Tibial artery (tissue), 4 donors: ENCODE measurements around the gene CLK3.

Experiments used
- DNase-seq, 2 donors: peaks; one replicate each; pipeline ENCODE4 v3.0.0-alpha.2; 2019
- H3K27ac ChIP-seq, 2 donors: fragments of 200-600 bp; sonication (generic) in 1 of 2; 1 replicate in 1 of 2; 2 replicates in 1 of 2; pipeline ENCODE4 v1.5.1; 2018 to 2019; ENCODE audit warnings: mild to moderate bottlenecking in 1 of 2
- H3K27me3 ChIP-seq, 2 donors: fragments of 200-600 bp; sonication (generic) in 1 of 2; one replicate each; pipeline versions ENCODE4 v1.5.1 to v1.6.0; 2016 to 2019
- H3K36me3 ChIP-seq, 3 donors: fragments of 200-600 bp; sonication (generic) in 2 of 3; one replicate each; pipeline ENCODE4 v1.5.1; 2016 to 2019; ENCODE audit warnings: mild to moderate bottlenecking in 2 of 3
- H3K4me1 ChIP-seq, 4 donors: fragments of 200-600 bp; sonication (generic) in 2 of 4; 1 replicate in 3 of 4; 2 replicates in 1 of 4; pipeline ENCODE4 v1.5.1; 2016 to 2019
- H3K4me3 ChIP-seq, 2 donors: fragments of 200-600 bp; sonication (generic) in 1 of 2; 1 replicate in 1 of 2; 2 replicates in 1 of 2; pipeline ENCODE4 v1.5.1; 2018 to 2019; ENCODE audit warnings: mild to moderate bottlenecking in 2 of 2
- H3K9me3 ChIP-seq, 3 donors: fragments of 200-600 bp; sonication (generic) in 1 of 3; one replicate each; pipeline ENCODE4 v1.5.1; 2016 to 2019
- intact Hi-C: fragments of 100-400 bp; cut with DNase I; formaldehyde crosslinking; loops from one replicate; pipeline ENCODE4 v1.15.0; 2023; ENCODE audit warnings: low total_unique reads
- TF ChIP-seq, protein P1 (sequence below), 2 experiments: fragments of 200-600 bp in 1 of 2; fragments of 450-650 bp in 1 of 2; IDR thresholded peaks; one replicate each; pipeline ENCODE4 v1.5.1; 2017 to 2019; ENCODE audit warnings: antibody characterized with exemption in 2 of 2, mild to moderate bottlenecking in 1 of 2, moderate library complexity in 1 of 2

Gene CLK3

DNA sequence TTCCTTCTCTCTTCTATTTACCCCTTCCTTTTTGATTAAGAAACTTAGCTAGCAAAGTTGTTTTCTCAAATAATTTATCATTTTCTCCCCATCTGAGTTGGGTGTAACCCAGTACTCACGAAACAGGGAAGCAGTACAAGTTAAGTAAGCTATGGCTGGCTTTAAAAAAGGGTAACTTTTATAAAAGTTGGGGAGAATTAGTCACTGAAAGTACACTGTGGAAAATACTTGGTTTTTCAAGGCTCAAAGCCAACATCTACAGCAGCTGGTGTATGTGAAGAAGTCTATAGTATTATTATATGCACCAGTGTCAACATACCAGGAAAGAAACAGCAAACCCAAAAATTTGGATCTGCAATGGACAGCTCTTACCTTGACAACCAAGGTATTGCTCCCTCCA, 25.5 kb downstream of the CLK3 start:
- TF ChIP-seq, protein P1, sequence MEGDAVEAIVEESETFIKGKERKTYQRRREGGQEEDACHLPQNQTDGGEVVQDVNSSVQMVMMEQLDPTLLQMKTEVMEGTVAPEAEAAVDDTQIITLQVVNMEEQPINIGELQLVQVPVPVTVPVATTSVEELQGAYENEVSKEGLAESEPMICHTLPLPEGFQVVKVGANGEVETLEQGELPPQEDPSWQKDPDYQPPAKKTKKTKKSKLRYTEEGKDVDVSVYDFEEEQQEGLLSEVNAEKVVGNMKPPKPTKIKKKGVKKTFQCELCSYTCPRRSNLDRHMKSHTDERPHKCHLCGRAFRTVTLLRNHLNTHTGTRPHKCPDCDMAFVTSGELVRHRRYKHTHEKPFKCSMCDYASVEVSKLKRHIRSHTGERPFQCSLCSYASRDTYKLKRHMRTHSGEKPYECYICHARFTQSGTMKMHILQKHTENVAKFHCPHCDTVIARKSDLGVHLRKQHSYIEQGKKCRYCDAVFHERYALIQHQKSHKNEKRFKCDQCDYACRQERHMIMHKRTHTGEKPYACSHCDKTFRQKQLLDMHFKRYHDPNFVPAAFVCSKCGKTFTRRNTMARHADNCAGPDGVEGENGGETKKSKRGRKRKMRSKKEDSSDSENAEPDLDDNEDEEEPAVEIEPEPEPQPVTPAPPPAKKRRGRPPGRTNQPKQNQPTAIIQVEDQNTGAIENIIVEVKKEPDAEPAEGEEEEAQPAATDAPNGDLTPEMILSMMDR (IDR thresholded peaks at IDR 0.05) = no peak
- peaks cover 24 to 55% (median 34%) of the 10 kb centered on the region in 3 donors for H3K36me3 ChIP-seq

DNA sequence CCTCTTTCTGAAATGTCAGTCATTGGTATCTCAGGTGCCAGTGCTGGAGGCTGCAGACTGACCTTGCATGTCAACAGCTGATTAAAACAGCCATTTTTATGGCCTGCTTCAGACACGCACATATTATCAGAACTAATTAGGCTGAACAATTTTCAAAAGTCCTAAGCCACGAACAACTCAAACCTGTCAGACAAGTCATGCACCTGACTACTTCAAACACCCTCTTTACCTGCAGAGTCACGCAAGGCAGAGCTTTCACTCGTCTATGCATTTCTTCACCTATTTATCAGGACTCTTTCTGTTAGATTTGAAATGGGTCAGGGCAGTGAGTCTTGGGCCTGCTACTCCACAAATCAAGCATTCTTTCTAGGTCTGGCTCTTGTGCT, 26.7 kb downstream of the CLK3 start:
- no peak overlapping the region for H3K4me3 ChIP-seq
- H3K9me3 ChIP-seq = no peaks in the 10 kb centered on the region
- H3K27ac ChIP-seq = peak overlapping the region; percentile 40 to 46
- peaks cover 12 to 43% (median 22%) of the 10 kb centered on the region in 3 donors for H3K36me3 ChIP-seq
- TF ChIP-seq, protein P1 (IDR thresholded peaks at IDR 0.05) = no peak
- intact Hi-C loops = no loop called here
- H3K27me3 ChIP-seq = no peaks in the 10 kb centered on the region
- H3K4me1 ChIP-seq = peaks cover 0 to 32% (median 17%) of the 10 kb centered on the region in 4 donors
- DNase-seq = no peak

More for the DNA sequence above, 25.5 kb downstream of the CLK3 start:
- no peak overlapping the region for H3K4me3 ChIP-seq
- intact Hi-C loops = no loop called here
- no peak overlapping the region for H3K27ac ChIP-seq
- no peaks in the 10 kb centered on the region for H3K27me3 ChIP-seq
- no peak for DNase-seq
- H3K9me3 ChIP-seq = no peaks in the 10 kb centered on the region
- peaks cover 0 to 32% (median 17%) of the 10 kb centered on the region in 4 donors for H3K4me1 ChIP-seq

DNA sequence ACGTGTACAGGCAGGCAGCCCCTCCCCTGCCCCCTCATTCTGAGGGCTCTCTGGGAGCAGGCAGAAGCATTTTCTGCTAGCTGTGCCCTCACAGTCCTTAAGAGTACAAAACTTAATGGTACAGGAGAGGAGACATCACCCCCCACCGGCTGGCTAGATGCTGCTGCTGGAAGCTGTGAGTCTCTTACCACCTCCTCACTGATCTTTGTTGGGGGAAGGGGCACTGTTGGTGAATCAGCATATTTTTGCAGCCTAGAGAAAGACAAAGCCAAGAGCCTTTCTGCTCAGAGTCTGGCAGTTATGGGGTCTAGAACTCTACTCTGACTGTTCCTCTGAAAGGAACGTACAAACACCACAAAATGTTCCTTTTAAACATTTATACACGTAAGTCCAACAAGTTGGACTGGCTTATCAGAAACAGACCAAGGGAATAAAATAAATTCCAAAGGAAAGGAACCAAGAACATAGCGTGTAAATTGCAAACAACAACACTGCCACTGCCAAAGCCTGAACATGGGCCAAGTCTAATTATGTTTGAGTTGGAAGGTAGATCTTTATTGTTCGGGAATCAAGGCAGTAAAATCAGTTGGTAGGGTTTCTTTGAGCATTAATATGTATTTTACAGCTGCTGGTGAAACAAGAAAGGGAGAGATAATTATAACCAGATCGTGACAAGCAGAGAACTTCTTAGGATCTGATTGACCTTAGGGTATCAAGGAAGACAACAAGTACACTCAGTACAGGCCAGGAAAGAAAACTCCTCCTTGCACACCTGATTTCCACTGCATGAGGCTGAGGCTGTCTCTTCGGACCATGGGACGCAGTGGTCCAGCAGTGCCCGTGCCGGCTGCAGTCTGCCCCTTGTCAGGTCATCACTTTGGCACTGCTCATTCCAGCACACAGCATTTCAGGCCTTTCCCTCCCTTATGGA, 27.4 kb downstream of the CLK3 start:
- DNase-seq = no peak
- Histone ChIP-seq H3K9me3 (no peaks in the 10 kb centered on the region), H3K27me3 (no peaks in the 10 kb centered on the region), H3K4me1 (peaks cover 0 to 32% (median 17%) of the 10 kb centered on the region in 4 donors), H3K36me3 (peaks cover 10 to 41% (median 22%) of the 10 kb centered on the region in 3 donors), H3K4me3 (no peak overlapping the region), H3K27ac (peak overlapping the region; percentile 40 to 46)
- intact Hi-C loops = no loop called here
- TF ChIP-seq, protein P1 (IDR thresholded peaks at IDR 0.05) = no peak

DNA sequence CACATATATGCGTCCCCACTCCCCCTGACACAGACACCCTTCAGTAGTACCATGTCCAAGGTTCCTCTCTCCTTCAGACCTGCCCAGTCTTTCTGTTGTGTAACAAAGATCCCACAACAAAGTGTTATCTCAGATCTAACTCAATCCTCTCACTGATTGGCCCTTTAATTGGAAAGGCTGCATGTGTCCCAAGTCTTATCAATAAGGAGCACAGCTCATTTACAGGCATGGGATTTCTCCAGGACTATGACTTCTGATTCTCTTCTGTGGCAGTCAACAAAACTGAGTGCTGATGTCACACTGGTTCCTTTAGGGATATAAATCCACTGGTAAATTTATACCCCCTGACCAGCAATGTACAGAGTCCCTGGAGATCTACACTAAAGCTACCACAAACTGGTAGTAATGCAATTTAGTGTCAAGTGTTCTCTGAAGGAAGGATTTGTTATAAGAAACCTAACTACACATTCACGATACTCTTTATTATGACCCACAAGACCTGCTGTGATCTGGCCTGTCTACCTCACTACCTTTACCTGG, 28.1 kb downstream of the CLK3 start:
- DNase-seq = no peak
- intact Hi-C loops = no loop called here
- TF ChIP-seq, protein P1 (IDR thresholded peaks at IDR 0.05) = no peak
- Histone ChIP-seq H3K4me3 (no peak overlapping the region), H3K4me1 (peaks cover 0 to 32% (median 17%) of the 10 kb centered on the region in 4 donors), H3K36me3 (peaks cover 10 to 35% (median 17%) of the 10 kb centered on the region in 3 donors), H3K27me3 (no peaks in the 10 kb centered on the region), H3K27ac (peak overlapping the region; percentile 40 to 46), H3K9me3 (no peaks in the 10 kb centered on the region)

DNA sequence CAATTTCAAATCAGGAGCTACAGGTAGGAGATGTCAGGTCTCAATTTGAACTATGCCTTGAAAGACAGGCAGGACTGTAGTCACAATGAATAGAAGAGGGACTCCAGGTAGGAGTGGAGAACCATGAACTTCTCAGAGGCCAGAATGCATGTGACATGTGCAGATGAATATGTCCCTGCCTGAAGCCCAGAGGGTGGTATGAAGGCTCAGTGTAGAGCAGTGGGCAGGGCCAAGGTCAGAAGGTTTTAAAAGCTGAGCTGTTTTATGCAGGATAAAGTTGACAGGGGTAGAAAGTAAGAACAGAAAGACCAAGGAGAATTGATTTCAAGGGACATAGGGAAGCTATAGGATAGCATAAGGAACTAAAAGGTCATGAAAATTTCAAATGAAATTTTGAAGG, 30.8 kb downstream of the CLK3 start:
- no peaks in the 10 kb centered on the region for H3K9me3 ChIP-seq
- no peaks in the 10 kb centered on the region for H3K27me3 ChIP-seq
- no peak for DNase-seq
- peaks cover 0 to 31% (median 17%) of the 10 kb centered on the region in 4 donors for H3K4me1 ChIP-seq
- TF ChIP-seq, protein P1 (IDR thresholded peaks at IDR 0.05) = no peak
- H3K4me3 ChIP-seq = no peak overlapping the region
- peaks cover 0 to 8% (median 4%) of the 10 kb centered on the region in 3 donors for H3K36me3 ChIP-seq
- intact Hi-C loops = no loop called here
- H3K27ac ChIP-seq = no peak overlapping the region
